K562 (cell line): ENCODE results near the gene MAP3K6. TPM values are rescaled to one million over a fixed set of nuclear protein-coding genes. Genes with fewer than 3 reads are reported as not detected.

Source experiments
- BRCA1 ChIP-seq, 2 experiments: fragments of 450-650 bp in 1 of 2; sonication (generic) in 1 of 2; formaldehyde crosslinking in 1 of 2; IDR thresholded peaks; 2 replicates each; pipeline versions ENCODE4 v1.5.0 to v1.6.1; 2017 to 2020; ENCODE audit warnings: mild to moderate bottlenecking in 1 of 2, missing genetic modification reagents in 1 of 2
- FUS ChIP-seq: fragments of 200-400 bp; formaldehyde crosslinking; optimal IDR thresholded peaks from 2 replicates; pipeline ENCODE3; 2017; ENCODE audit warnings: low read depth, low read length
- HMGXB4 ChIP-seq: sonication (generic); formaldehyde crosslinking; IDR thresholded peaks from 2 replicates; pipeline ENCODE4 v1.8.1; 2023; ENCODE audit warnings: mild to moderate bottlenecking, missing genetic modification reagents
- KLF16 ChIP-seq: IDR thresholded peaks from 2 replicates; pipeline ENCODE4 v1.6.1; 2016; ENCODE audit warnings: antibody characterized with exemption
- MBD2 ChIP-seq: sonication (generic); IDR thresholded peaks from 2 replicates; pipeline ENCODE4 v1.6.1; 2016; ENCODE audit warnings: low read depth, borderline replicate concordance
- MECOM ChIP-seq: fragments of 250-450 bp; sonication (Bioruptor Pico); IDR thresholded peaks from 2 replicates; pipeline ENCODE4 v1.8.0; 2022; ENCODE audit warnings: inconsistent platforms
- OTX1 ChIP-seq: fragments of 450-650 bp; formaldehyde crosslinking; IDR thresholded peaks from 2 replicates; pipeline ENCODE4 v1.4.0; 2022; ENCODE audit warnings: mild to moderate bottlenecking
- RBM25 ChIP-seq: fragments of 200-400 bp; formaldehyde crosslinking; IDR thresholded peaks from 2 replicates; pipeline ENCODE4 v1.6.1; 2018; ENCODE audit warnings: low read length, low read depth, moderate library complexity; ENCODE audit not compliant: severe bottlenecking
- REST ChIP-seq, 2 experiments: fragments of 450-650 bp; formaldehyde crosslinking in 1 of 2; IDR thresholded peaks; 2 replicates each; pipeline versions ENCODE4 v1.4.0 to v1.6.1; 2014 to 2020; ENCODE audit warnings: mild to moderate bottlenecking in 2 of 2, borderline replicate concordance in 1 of 2, low read depth in 1 of 2
- STAG1 ChIP-seq: sonication (generic); formaldehyde crosslinking; IDR thresholded peaks from 2 replicates; pipeline ENCODE4 v1.5.0; 2020; ENCODE audit warnings: missing genetic modification reagents, borderline replicate concordance
- ZFP1 ChIP-seq: fragments of 450-650 bp; formaldehyde crosslinking; IDR thresholded peaks from 2 replicates; pipeline ENCODE4 v1.4.0; 2020; ENCODE audit warnings: mild to moderate bottlenecking, mixed read lengths
- ZNF143 ChIP-seq: sonication (generic); formaldehyde crosslinking; IDR thresholded peaks from 2 replicates; pipeline ENCODE4 v1.9.0; 2022; ENCODE audit warnings: mild to moderate bottlenecking, missing genetic modification reagents
- ZNF655 ChIP-seq: fragments of 250-450 bp; sonication (Bioruptor Pico); IDR thresholded peaks from 2 replicates; pipeline ENCODE4 v1.5.0; 2021
- polyA plus RNA-seq, 8 experiments: library from polyadenylated mRNA; depleted of rRNA in 4 of 8; stranded (reverse) in 5 of 8; unstranded in 3 of 8; fragments of >200 nt; fragmentation: Nextera tagmentation in 2 of 8; fragmentation: Illumina TruSeq in 1 of 8; extraction: Ambion mirVana in 2 of 8; extraction: Trizol in 1 of 8; gene quantifications; 2 replicates each; pipeline versions ENCODE4 v1.2.1 to v1.2.3, GENCODE V29; 2011 to 2014; ENCODE audit warnings: inconsistent platforms in 1 of 8, missing spikeins in 1 of 8
- total RNA-seq, 7 experiments: library from RNA; depleted of rRNA in 6 of 7; stranded (reverse); fragments of >200 nt in 6 of 7; fragmentation: Illumina TruSeq in 2 of 7; extraction: Trizol in 2 of 7; gene quantifications; 2 replicates each; pipeline versions ENCODE4 v1.2.1 to v1.2.3, GENCODE V29; 2011 to 2021; ENCODE audit warnings: low replicate concordance in 1 of 7

MAP3K6 gene
- total and polyA plus RNA-seq, 9 of the 15 experiments (the other 6 are each of a cell fraction or from before 2014, with no cell fraction given), result 0.99 to 21.9 (median 7.0) TPM

GRCh38 chr1:27388337-27389005 is 21.7 kb upstream of the MAP3K6 start (continued):
- TF ChIP-seq MECOM (CRISPR knock-in tag) (0 out of 2 replicates have a peak, but pooled peaks have one; percentile 42), REST (IDR thresholded peaks at IDR 0.05; ENCODE audit: borderline replicate concordance) (peak; percentile 85), REST (CRISPR knock-in tag; IDR thresholded peaks at IDR 0.05; ENCODE audit: low read depth) (no peak), RBM25 (no peak), FUS (no peak), STAG1 (peak; percentile 68; the same call in 1 of the 2 replicates), MBD2 (no peak), ZNF143 (CRISPR knock-in tag) (no peak), KLF16 (0 out of 2 replicates have a peak, but pooled peaks have one; percentile 34), ZNF655 (no peak), ZFP1 (CRISPR knock-in tag) (peak; percentile 68; the same call in 1 of the 2 replicates), BRCA1 (IDR thresholded peaks at IDR 0.05) (no peak), BRCA1 (CRISPR knock-in tag; IDR thresholded peaks at IDR 0.05) (no peak), OTX1 (peak; percentile 21; the same call in 1 of the 2 replicates), HMGXB4 (CRISPR knock-in tag) (0 out of 2 replicates have a peak, but pooled peaks have one; percentile 64)
- TF ChIP-seq, all 486 proteins: peak for 35
